ENCODE data around the gene CYYR1. TPM values are rescaled to one million over a fixed set of nuclear protein-coding genes. Genes with fewer than 3 reads are reported as not detected.

Gene CYYR1
- polyA plus RNA-seq, 1 donor from 2014 or later = 0.62 TPM

DNA sequence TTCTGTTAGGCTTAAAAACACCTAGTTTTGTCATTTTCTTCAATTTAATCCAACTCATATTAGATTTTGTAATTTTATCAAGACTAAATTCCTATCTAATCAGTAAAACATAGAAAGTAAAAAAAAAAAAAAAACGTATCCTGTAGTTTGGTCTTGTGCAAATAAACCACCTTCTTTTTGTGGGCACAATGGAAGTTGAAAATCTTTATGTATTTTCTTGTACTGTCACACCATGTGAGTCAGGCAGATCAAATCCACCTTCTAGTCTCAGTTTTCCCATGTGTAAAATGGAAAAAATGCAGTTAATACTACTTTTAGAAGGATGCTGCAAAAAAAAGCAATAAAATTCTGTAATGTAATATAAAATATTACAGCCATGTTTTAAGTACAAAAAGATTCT, 129.8 kb downstream of the CYYR1 start:
- TF ChIP-seq CTCF (IDR thresholded peaks at IDR 0.05; ENCODE audit: poor library complexity, severe bottlenecking) (no peak), EZH2 (IDR thresholded peaks at IDR 0.05; ENCODE audit: borderline replicate concordance, insufficient read depth, low read length, poor library complexity, severe bottlenecking) (no peak), TAF1 (IDR thresholded peaks at IDR 0.05; ENCODE audit: low read depth) (no peak), RAD21 (conservative IDR thresholded peaks at IDR 0.05) (no peak), SMC3 (conservative IDR thresholded peaks at IDR 0.05; ENCODE audit: poor library complexity) (no peak), EP300 (conservative IDR thresholded peaks at IDR 0.05; ENCODE audit: poor library complexity, severe bottlenecking) (no peak)
- Histone ChIP-seq H3K4me3 (ENCODE audit: low read length) (no peak overlapping the region), H3K9me3 (ENCODE audit: low read length) (no peaks in the 10 kb centered on the region), H3K4me2 (ENCODE audit: low read length) (no peak overlapping the region), H4K20me1 (ENCODE audit: insufficient read depth) (no peaks in the 10 kb centered on the region), H3K9ac (ENCODE audit: low read length) (no peak overlapping the region), H3F3A (ENCODE audit: insufficient read depth, low read length, poor library complexity, severe bottlenecking) (no peaks in the 10 kb centered on the region), H2AFZ (ENCODE audit: low read depth, low read length) (no peak overlapping the region), H3K27me3 (ENCODE audit: insufficient read depth, low read depth, low read length) (no peaks in the 10 kb centered on the region), H3K36me3 (ENCODE audit: insufficient read depth, low read length) (no peaks in the 10 kb centered on the region), H3K27ac (ENCODE audit: low read length) (no peak overlapping the region), H3K9me2 (ENCODE audit: insufficient read depth, low read length) (no peaks in the 10 kb centered on the region), H3K79me2 (replicated peaks; ENCODE audit: insufficient read depth, low read length) (no peaks in the 10 kb centered on the region)

GRCh38 chr21:26441149-26441548, 131.9 kb downstream of the CYYR1 start:
- H3K9me3 ChIP-seq (ENCODE audit: low read length) = no peaks in the 10 kb centered on the region
- no peaks in the 10 kb centered on the region for H4K20me1 ChIP-seq (ENCODE audit: insufficient read depth)
- no peak overlapping the region for H2AFZ ChIP-seq (ENCODE audit: low read depth, low read length)
- no peak overlapping the region for H3K27ac ChIP-seq (ENCODE audit: low read length)
- H3K79me2 ChIP-seq (replicated peaks; ENCODE audit: insufficient read depth, low read length) = no peaks in the 10 kb centered on the region
- no peaks in the 10 kb centered on the region for H3K27me3 ChIP-seq (ENCODE audit: insufficient read depth, low read depth, low read length)
- no peaks in the 10 kb centered on the region for H3K36me3 ChIP-seq (ENCODE audit: insufficient read depth, low read length)
- TF ChIP-seq EP300 (conservative IDR thresholded peaks at IDR 0.05; ENCODE audit: poor library complexity, severe bottlenecking) (no peak), POLR2AphosphoS5 (IDR thresholded peaks at IDR 0.05) (no peak), TAF1 (IDR thresholded peaks at IDR 0.05; ENCODE audit: low read depth) (no peak), SMC3 (conservative IDR thresholded peaks at IDR 0.05; ENCODE audit: poor library complexity) (no peak), CTCF (IDR thresholded peaks at IDR 0.05; ENCODE audit: poor library complexity, severe bottlenecking) (no peak), EZH2 (IDR thresholded peaks at IDR 0.05; ENCODE audit: borderline replicate concordance, insufficient read depth, low read length, poor library complexity, severe bottlenecking) (no peak), MXI1 (conservative IDR thresholded peaks at IDR 0.05; ENCODE audit: poor library complexity, severe bottlenecking) (no peak), RAD21 (conservative IDR thresholded peaks at IDR 0.05) (no peak)
- TF ChIP-seq, protein P1, sequence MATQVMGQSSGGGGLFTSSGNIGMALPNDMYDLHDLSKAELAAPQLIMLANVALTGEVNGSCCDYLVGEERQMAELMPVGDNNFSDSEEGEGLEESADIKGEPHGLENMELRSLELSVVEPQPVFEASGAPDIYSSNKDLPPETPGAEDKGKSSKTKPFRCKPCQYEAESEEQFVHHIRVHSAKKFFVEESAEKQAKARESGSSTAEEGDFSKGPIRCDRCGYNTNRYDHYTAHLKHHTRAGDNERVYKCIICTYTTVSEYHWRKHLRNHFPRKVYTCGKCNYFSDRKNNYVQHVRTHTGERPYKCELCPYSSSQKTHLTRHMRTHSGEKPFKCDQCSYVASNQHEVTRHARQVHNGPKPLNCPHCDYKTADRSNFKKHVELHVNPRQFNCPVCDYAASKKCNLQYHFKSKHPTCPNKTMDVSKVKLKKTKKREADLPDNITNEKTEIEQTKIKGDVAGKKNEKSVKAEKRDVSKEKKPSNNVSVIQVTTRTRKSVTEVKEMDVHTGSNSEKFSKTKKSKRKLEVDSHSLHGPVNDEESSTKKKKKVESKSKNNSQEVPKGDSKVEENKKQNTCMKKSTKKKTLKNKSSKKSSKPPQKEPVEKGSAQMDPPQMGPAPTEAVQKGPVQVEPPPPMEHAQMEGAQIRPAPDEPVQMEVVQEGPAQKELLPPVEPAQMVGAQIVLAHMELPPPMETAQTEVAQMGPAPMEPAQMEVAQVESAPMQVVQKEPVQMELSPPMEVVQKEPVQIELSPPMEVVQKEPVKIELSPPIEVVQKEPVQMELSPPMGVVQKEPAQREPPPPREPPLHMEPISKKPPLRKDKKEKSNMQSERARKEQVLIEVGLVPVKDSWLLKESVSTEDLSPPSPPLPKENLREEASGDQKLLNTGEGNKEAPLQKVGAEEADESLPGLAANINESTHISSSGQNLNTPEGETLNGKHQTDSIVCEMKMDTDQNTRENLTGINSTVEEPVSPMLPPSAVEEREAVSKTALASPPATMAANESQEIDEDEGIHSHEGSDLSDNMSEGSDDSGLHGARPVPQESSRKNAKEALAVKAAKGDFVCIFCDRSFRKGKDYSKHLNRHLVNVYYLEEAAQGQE (IDR thresholded peaks at IDR 0.05; ENCODE audit: borderline replicate concordance) = no peak
- H3F3A ChIP-seq (ENCODE audit: insufficient read depth, low read length, poor library complexity, severe bottlenecking) = no peaks in the 10 kb centered on the region
- no peak overlapping the region for H3K4me2 ChIP-seq (ENCODE audit: low read length)
- no peak overlapping the region for H3K4me3 ChIP-seq (ENCODE audit: low read length)
- no peaks in the 10 kb centered on the region for H3K9me2 ChIP-seq (ENCODE audit: insufficient read depth, low read length)
- no peak overlapping the region for H3K9ac ChIP-seq (ENCODE audit: low read length)

Data from neural cell (in vitro differentiated cells).